NB4 (cell line): ENCODE results near the gene VPS9D1.

Experiments
- MYC ChIP-seq: IDR thresholded peaks from 2 replicates; pipeline ENCODE4 v1.6.1; 2011; ENCODE audit warnings: low read depth, low read length
- TF ChIP-seq, protein P1 (sequence below): IDR thresholded peaks from one replicate; pipeline ENCODE4 v1.5.1; 2012; ENCODE audit warnings: low read depth, low read length

DNA sequence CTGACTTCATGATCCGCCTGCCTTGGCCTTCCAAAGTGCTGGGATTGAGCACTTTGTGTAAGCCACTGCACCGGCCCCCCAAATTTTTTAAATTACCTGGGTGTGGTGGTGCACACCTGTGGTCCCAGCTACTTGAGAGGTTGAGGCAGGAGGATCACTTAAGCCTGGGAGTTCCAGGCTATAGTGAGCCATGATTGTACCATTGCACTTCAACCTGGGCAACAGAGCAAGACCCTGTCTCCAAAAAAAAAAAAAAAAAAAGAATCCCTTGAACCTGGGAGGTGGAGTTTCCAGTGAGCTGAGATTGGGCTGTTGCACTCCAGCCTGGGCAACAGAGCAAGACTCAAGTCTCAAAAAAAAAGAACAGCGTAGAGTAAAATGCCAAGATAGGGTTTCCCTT is 15.9 kb upstream of the VPS9D1 start:
- TF ChIP-seq, protein P1, sequence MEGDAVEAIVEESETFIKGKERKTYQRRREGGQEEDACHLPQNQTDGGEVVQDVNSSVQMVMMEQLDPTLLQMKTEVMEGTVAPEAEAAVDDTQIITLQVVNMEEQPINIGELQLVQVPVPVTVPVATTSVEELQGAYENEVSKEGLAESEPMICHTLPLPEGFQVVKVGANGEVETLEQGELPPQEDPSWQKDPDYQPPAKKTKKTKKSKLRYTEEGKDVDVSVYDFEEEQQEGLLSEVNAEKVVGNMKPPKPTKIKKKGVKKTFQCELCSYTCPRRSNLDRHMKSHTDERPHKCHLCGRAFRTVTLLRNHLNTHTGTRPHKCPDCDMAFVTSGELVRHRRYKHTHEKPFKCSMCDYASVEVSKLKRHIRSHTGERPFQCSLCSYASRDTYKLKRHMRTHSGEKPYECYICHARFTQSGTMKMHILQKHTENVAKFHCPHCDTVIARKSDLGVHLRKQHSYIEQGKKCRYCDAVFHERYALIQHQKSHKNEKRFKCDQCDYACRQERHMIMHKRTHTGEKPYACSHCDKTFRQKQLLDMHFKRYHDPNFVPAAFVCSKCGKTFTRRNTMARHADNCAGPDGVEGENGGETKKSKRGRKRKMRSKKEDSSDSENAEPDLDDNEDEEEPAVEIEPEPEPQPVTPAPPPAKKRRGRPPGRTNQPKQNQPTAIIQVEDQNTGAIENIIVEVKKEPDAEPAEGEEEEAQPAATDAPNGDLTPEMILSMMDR, result no peak
- no peak for TF ChIP-seq MYC
